ENCODE measurements around the gene SLC46A3.

SLC46A3 gene

GRCh38 chr13:28739376-28739775, 20.6 kb upstream of the SLC46A3 start:
- H3K79me2 ChIP-seq (ENCODE audit: insufficient read depth, low read length): no peaks in the 10 kb centered on the region
- DNase-seq: no peak
- TF ChIP-seq EZH2 (IDR thresholded peaks at IDR 0.05; ENCODE audit: borderline replicate concordance, low read depth, low read length, severe bottlenecking) (no peak), CTCF (IDR thresholded peaks at IDR 0.05; ENCODE audit: borderline replicate concordance, extremely low read depth, low read length, poor library complexity, severe bottlenecking) (no peak)
- no peak for ATAC-seq (ENCODE audit: insufficient read depth, low read depth)
- H3K36me3 ChIP-seq (ENCODE audit: insufficient read depth, low read length): no peaks in the 10 kb centered on the region
- no peak overlapping the region for H3K9ac ChIP-seq (ENCODE audit: low read depth, low read length)
- H4K20me1 ChIP-seq (ENCODE audit: insufficient read depth, low read length): no peaks in the 10 kb centered on the region
- no peaks in the 10 kb centered on the region for H3K9me3 ChIP-seq (ENCODE audit: insufficient read depth, low read length, severe bottlenecking)
- peaks cover 9% of the 10 kb centered on the region; the same call in 1 of the 2 replicates for H3K4me1 ChIP-seq (ENCODE audit: insufficient read depth, low read length)
- H3K27ac ChIP-seq (ENCODE audit: low read length): no peak overlapping the region
- no peaks in the 10 kb centered on the region for H3K27me3 ChIP-seq (ENCODE audit: insufficient read depth, low read length, poor library complexity)
- H2AFZ ChIP-seq (ENCODE audit: low read depth, low read length): no peak overlapping the region
- no peak overlapping the region for H3K4me3 ChIP-seq (ENCODE audit: low read depth in 1 of 2, low read length in 2 of 2)
- H3K4me2 ChIP-seq (ENCODE audit: insufficient read depth, low read length): no peak overlapping the region

DNA sequence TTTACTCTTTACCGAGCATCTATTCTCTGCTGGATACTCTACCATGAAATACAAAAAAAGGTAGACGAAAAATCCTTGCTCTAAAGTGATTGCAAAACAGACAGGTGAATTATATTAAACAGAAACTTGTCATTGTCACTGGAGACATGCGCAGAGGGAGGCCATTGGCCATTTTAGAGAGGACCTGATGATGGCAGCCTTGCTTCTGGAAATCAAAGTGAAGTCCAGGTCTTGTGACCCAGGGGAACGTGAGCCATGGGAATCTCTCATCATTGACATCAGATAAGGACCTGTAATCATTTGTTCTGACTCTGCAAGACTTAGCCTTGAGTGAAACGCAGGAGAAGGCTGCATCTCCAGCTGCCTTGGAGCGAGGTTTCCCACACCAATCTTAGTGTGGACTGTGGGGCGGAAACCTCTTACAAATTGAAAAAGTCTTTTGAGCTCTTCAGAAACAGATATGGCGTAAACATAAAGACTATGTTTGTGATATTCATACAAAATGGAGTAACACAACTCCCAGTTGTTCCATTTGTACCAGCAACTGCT, 16.8 kb upstream of the SLC46A3 start:
- Histone ChIP-seq H3K27ac (ENCODE audit: low read length) (no peak overlapping the region), H3K79me2 (ENCODE audit: insufficient read depth, low read length) (no peaks in the 10 kb centered on the region), H3K27me3 (ENCODE audit: insufficient read depth, low read length, poor library complexity) (no peaks in the 10 kb centered on the region), H3K9me3 (ENCODE audit: insufficient read depth, low read length, severe bottlenecking) (no peaks in the 10 kb centered on the region), H2AFZ (ENCODE audit: low read depth, low read length) (no peak overlapping the region), H3K9ac (ENCODE audit: low read depth, low read length) (no peak overlapping the region), H4K20me1 (ENCODE audit: insufficient read depth, low read length) (no peaks in the 10 kb centered on the region), H3K36me3 (ENCODE audit: insufficient read depth, low read length) (no peaks in the 10 kb centered on the region), H3K4me1 (ENCODE audit: insufficient read depth, low read length) (peaks cover 9% of the 10 kb centered on the region; the same call in 1 of the 2 replicates), H3K4me3 (ENCODE audit: low read depth in 1 of 2, low read length in 2 of 2) (no peak overlapping the region), H3K4me2 (ENCODE audit: insufficient read depth, low read length) (no peak overlapping the region)
- no peak for DNase-seq
- no peak for TF ChIP-seq CTCF (IDR thresholded peaks at IDR 0.05; ENCODE audit: borderline replicate concordance, extremely low read depth, low read length, poor library complexity, severe bottlenecking)
- TF ChIP-seq EZH2 (IDR thresholded peaks at IDR 0.05; ENCODE audit: borderline replicate concordance, low read depth, low read length, severe bottlenecking): no peak
- ATAC-seq (ENCODE audit: insufficient read depth, low read depth): no peak

DNA sequence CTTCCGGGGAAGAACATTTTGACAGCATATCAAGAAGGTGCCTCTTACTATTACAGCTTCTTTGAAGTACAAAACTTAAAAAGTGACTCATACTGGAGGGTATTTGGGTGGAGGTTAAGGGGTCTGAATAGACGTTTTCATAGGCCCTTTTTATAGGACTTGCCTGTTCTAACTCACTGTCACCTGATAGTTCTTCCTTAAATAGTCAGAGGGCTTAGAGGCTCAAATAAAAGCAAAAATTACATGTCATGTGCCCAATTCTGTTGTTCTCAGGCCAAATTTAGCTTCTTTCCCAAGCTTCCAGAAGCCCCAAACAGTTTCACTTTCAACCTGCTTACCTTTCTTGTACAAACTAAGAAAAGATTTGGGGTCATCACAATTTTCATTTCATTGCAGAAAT, 16.1 kb upstream of the SLC46A3 start:
- Histone ChIP-seq H3K4me2 (ENCODE audit: insufficient read depth, low read length) (no peak overlapping the region), H4K20me1 (ENCODE audit: insufficient read depth, low read length) (no peaks in the 10 kb centered on the region), H3K27ac (ENCODE audit: low read length) (no peak overlapping the region), H3K4me1 (ENCODE audit: insufficient read depth, low read length) (peaks cover 9% of the 10 kb centered on the region; the same call in 1 of the 2 replicates), H3K79me2 (ENCODE audit: insufficient read depth, low read length) (no peaks in the 10 kb centered on the region), H2AFZ (ENCODE audit: low read depth, low read length) (no peak overlapping the region), H3K9me3 (ENCODE audit: insufficient read depth, low read length, severe bottlenecking) (no peaks in the 10 kb centered on the region), H3K9ac (ENCODE audit: low read depth, low read length) (no peak overlapping the region), H3K27me3 (ENCODE audit: insufficient read depth, low read length, poor library complexity) (no peaks in the 10 kb centered on the region), H3K4me3 (ENCODE audit: low read depth in 1 of 2, low read length in 2 of 2) (no peak overlapping the region), H3K36me3 (ENCODE audit: insufficient read depth, low read length) (no peaks in the 10 kb centered on the region)
- TF ChIP-seq CTCF (IDR thresholded peaks at IDR 0.05; ENCODE audit: borderline replicate concordance, extremely low read depth, low read length, poor library complexity, severe bottlenecking) (no peak), EZH2 (IDR thresholded peaks at IDR 0.05; ENCODE audit: borderline replicate concordance, low read depth, low read length, severe bottlenecking) (no peak)
- DNase-seq: no peak
- ATAC-seq (ENCODE audit: insufficient read depth, low read depth): no peak

All from DND-41 (cell line).